Erythroblast (primary cell): ENCODE results near the gene PCNT.

Source experiments
- GATA1 ChIP-seq: IDR thresholded peaks from 2 replicates; pipeline ENCODE4 v1.6.1; 2011; ENCODE audit warnings: low read depth, mild to moderate bottlenecking, control low read depth, low read length, moderate library complexity
- POLR2A ChIP-seq: IDR thresholded peaks from 2 replicates; pipeline ENCODE4 v1.6.1; 2011; ENCODE audit warnings: mild to moderate bottlenecking, low read length

DNA sequence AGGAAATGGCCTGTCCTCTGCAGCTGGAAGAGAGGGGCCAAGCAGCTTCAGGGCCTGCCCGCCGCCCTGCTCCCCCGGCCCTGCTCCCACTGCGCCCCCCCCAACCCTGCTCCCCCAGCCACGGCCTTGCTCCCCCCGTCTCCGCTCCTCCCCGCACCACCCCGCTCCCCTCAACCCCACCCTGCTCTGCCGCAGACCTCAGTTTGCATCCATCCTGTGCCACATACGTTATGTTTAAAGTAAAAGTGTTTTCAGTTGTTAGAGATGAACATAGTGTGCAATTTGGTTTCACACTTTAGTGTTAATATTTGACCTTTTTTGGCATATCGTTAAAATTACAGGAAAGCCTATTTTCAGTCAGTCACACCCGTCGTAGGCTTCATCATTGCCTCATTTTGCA, 100.7 kb downstream of the PCNT start:
- TF ChIP-seq POLR2A, result no peak
- TF ChIP-seq GATA1, result no peak
